K562 (cell line): ENCODE measurements around the gene PKD1. TPM values are rescaled to one million over a fixed set of nuclear protein-coding genes. Genes with fewer than 3 reads are reported as not detected.
A peak's percentile ranks its signal among the peaks of the same experiment; 100 is the strongest.

Experiments used
- CGGBP1 ChIP-seq: fragments of 250-450 bp; sonication (Bioruptor Pico); IDR thresholded peaks from 2 replicates; pipeline ENCODE4 v1.9.0; 2021; ENCODE audit warnings: mild to moderate bottlenecking
- CHCHD3 ChIP-seq: fragments of 250-450 bp; sonication (Bioruptor Pico); IDR thresholded peaks from 2 replicates; pipeline ENCODE4 v2.1.2; 2022; ENCODE audit warnings: mild to moderate bottlenecking
- DMBX1 ChIP-seq: fragments of 250-450 bp; sonication (Bioruptor Pico); IDR thresholded peaks from 2 replicates; pipeline ENCODE4 v1.8.0; 2022; ENCODE audit warnings: inconsistent platforms, mild to moderate bottlenecking, moderate library complexity, borderline replicate concordance
- FOXK1 ChIP-seq: sonication (generic); formaldehyde crosslinking; IDR thresholded peaks from 2 replicates; pipeline ENCODE4 v1.8.0; 2022; ENCODE audit warnings: missing genetic modification reagents, mild to moderate bottlenecking, borderline replicate concordance
- KHSRP ChIP-seq: fragments of 450-650 bp; IDR thresholded peaks from 2 replicates; pipeline ENCODE4 v1.6.1; 2017
- MAZ ChIP-seq, 2 experiments: fragments of 450-650 bp in 1 of 2; sonication (generic) in 1 of 2; formaldehyde crosslinking; IDR thresholded peaks in 1 of 2; conservative IDR thresholded peaks in 1 of 2; 2 replicates each; pipeline versions ENCODE4 v1.4.0 to v1.5.0; 2020; ENCODE audit warnings: mild to moderate bottlenecking in 1 of 2, missing genetic modification reagents in 1 of 2
- NKRF ChIP-seq: fragments of 450-650 bp; IDR thresholded peaks from 2 replicates; pipeline ENCODE4 v1.6.1; 2016; ENCODE audit warnings: borderline replicate concordance
- NR0B1 ChIP-seq: fragments of 450-650 bp; IDR thresholded peaks from one replicate; pipeline ENCODE4 v1.6.1; 2018; ENCODE audit warnings: mild to moderate bottlenecking, moderate library complexity; ENCODE audit not compliant: partially characterized antibody
- PCBP2 ChIP-seq: fragments of 200-400 bp; formaldehyde crosslinking; IDR thresholded peaks from 2 replicates; pipeline ENCODE4 v1.6.1; 2018; ENCODE audit warnings: low read length, low read depth, mild to moderate bottlenecking, moderate library complexity; ENCODE audit not compliant: poor library complexity, severe bottlenecking
- POLR2H ChIP-seq: IDR thresholded peaks from 2 replicates; pipeline ENCODE4 v1.6.1; 2016; ENCODE audit warnings: missing genetic modification characterization, low read depth, mild to moderate bottlenecking, control low read depth, missing compliant biosample characterization, moderate library complexity
- PREB ChIP-seq: sonication (generic); formaldehyde crosslinking; IDR thresholded peaks from 2 replicates; pipeline ENCODE4 v1.8.1; 2023; ENCODE audit warnings: mild to moderate bottlenecking, missing genetic modification reagents
- SOX6 ChIP-seq: fragments of 450-650 bp; IDR thresholded peaks from 2 replicates; pipeline ENCODE4 v1.6.1; 2014; ENCODE audit warnings: mild to moderate bottlenecking
- SP2 ChIP-seq: IDR thresholded peaks from 2 replicates; pipeline ENCODE4 v1.6.1; 2011; ENCODE audit warnings: mild to moderate bottlenecking, low read depth, low read length, moderate library complexity; ENCODE audit not compliant: poor library complexity, severe bottlenecking; ENCODE audit errors: extremely low read depth
- TEAD4 ChIP-seq, 2 experiments: sonication (generic) in 1 of 2; formaldehyde crosslinking in 1 of 2; IDR thresholded peaks; 2 replicates each; pipeline versions ENCODE4 v1.6.1 to v1.8.0; 2012 to 2022; ENCODE audit warnings: borderline replicate concordance in 1 of 2, inconsistent platforms in 1 of 2, low read length in 1 of 2, mild to moderate bottlenecking in 1 of 2, missing genetic modification reagents in 1 of 2
- ZFP1 ChIP-seq: fragments of 450-650 bp; formaldehyde crosslinking; IDR thresholded peaks from 2 replicates; pipeline ENCODE4 v1.4.0; 2020; ENCODE audit warnings: mild to moderate bottlenecking, mixed read lengths
- ZFP91 ChIP-seq: sonication (generic); formaldehyde crosslinking; IDR thresholded peaks from 2 replicates; pipeline ENCODE4 v1.8.0; 2022; ENCODE audit warnings: mild to moderate bottlenecking, missing genetic modification reagents
- ZNF197 ChIP-seq: fragments of 200-800 bp; sonication (Bioruptor generic); IDR thresholded peaks from 2 replicates; pipeline ENCODE4 v1.6.1; 2016; ENCODE audit warnings: low read depth, missing genetic modification characterization, missing compliant biosample characterization
- ZNF239 ChIP-seq: fragments of 250-450 bp; sonication (Bioruptor Pico); IDR thresholded peaks from 2 replicates; pipeline ENCODE4 v1.4.0; 2020; ENCODE audit warnings: mild to moderate bottlenecking
- ZNF408 ChIP-seq: fragments of 250-450 bp; sonication (Bioruptor Pico); IDR thresholded peaks from 2 replicates; pipeline ENCODE4 v1.4.0; 2020; ENCODE audit warnings: low read depth, mild to moderate bottlenecking, moderate library complexity
- polyA plus RNA-seq, 8 experiments: library from polyadenylated mRNA; depleted of rRNA in 4 of 8; stranded (reverse) in 5 of 8; unstranded in 3 of 8; fragments of >200 nt; fragmentation: Nextera tagmentation in 2 of 8; fragmentation: Illumina TruSeq in 1 of 8; extraction: Ambion mirVana in 2 of 8; extraction: Trizol in 1 of 8; gene quantifications; 2 replicates each; pipeline versions ENCODE4 v1.2.1 to v1.2.3, GENCODE V29; 2011 to 2014; ENCODE audit warnings: inconsistent platforms in 1 of 8, missing spikeins in 1 of 8
- total RNA-seq, 7 experiments: library from RNA; depleted of rRNA in 6 of 7; stranded (reverse); fragments of >200 nt in 6 of 7; fragmentation: Illumina TruSeq in 2 of 7; extraction: Trizol in 2 of 7; gene quantifications; 2 replicates each; pipeline versions ENCODE4 v1.2.1 to v1.2.3, GENCODE V29; 2011 to 2021; ENCODE audit warnings: low replicate concordance in 1 of 7

The PKD1 gene
- total and polyA plus RNA-seq, 9 of the 15 experiments (the other 6 are each of a cell fraction or from before 2014, with no cell fraction given), result 0.23 to 93.5 (median 12.6) TPM

GRCh38 chr16:2178321-2179106 is 42.8 kb upstream of the PKD1 start (continued):
- TF ChIP-seq POLR2H (tag) (no peak), ZFP91 (CRISPR knock-in tag) (no peak), ZNF239 (CRISPR knock-in tag) (no peak), NKRF (no peak), ZFP1 (no peak), SOX6 (no peak), ZNF197 (no peak), ZNF408 (CRISPR knock-in tag) (no peak), SP2 (no peak), PCBP2 (no peak), TEAD4 (IDR thresholded peaks at IDR 0.05; ENCODE audit: low read length) (0 out of 2 replicates have a peak, but pooled peaks have one; percentile 5), TEAD4 (CRISPR knock-in tag; IDR thresholded peaks at IDR 0.05; ENCODE audit: borderline replicate concordance) (no peak), FOXK1 (CRISPR knock-in tag) (no peak), MAZ (CRISPR knock-in tag; conservative IDR thresholded peaks at IDR 0.05 in 1 of 2, IDR thresholded peaks at IDR 0.05 in 1 of 2) (peak in 1 of 2 experiments; percentile 68; a peak in 2 of 4 replicates), NR0B1 (no peak), CGGBP1 (CRISPR knock-in tag) (no peak), PREB (CRISPR knock-in tag) (no peak), DMBX1 (CRISPR knock-in tag) (no peak), KHSRP (no peak), CHCHD3 (CRISPR knock-in tag) (no peak)
